ENCODE results near the gene COG4. TPM values are rescaled to one million over a fixed set of nuclear protein-coding genes. Genes with fewer than 3 reads are reported as not detected.

The COG4 gene
- total RNA-seq, 1 donor from 2014 or later = 39.3 TPM

GRCh38 chr16:70437017-70437581, 86.3 kb downstream of the COG4 start:
- Histone ChIP-seq H3K4me3 (peak overlapping the region; percentile 69 to 84), H3K36me3 (no peaks in the 10 kb centered on the region), H3K9me3 (no peaks in the 10 kb centered on the region), H3K27me3 (no peaks in the 10 kb centered on the region), H3K27ac (peak overlapping the region; percentile 73), H3K4me1 (peaks cover 60% of the 10 kb centered on the region)
- DNase-seq (ENCODE audit: extremely low spot score in 2 of 2) = no peak
- intact Hi-C loops (cut with DNase I) = no loop called here
- peak in 1 of 2 donors; percentile 26 for TF ChIP-seq POLR2AphosphoS5 (IDR thresholded peaks at IDR 0.05; ENCODE audit: insufficient read depth in 1 of 2, low read depth in 1 of 2)
- no peak for TF ChIP-seq CTCF (IDR thresholded peaks at IDR 0.05)

GRCh38 chr16:70434484-70435260, 88.7 kb downstream of the COG4 start:
- TF ChIP-seq CTCF (IDR thresholded peaks at IDR 0.05) (no peak), POLR2AphosphoS5 (IDR thresholded peaks at IDR 0.05; ENCODE audit: insufficient read depth in 1 of 2, low read depth in 1 of 2) (no peak), POLR2A (IDR thresholded peaks at IDR 0.05) (no peak)
- H3K9me3 ChIP-seq = no peaks in the 10 kb centered on the region
- H3K4me1 ChIP-seq = peaks cover 76% of the 10 kb centered on the region
- H3K4me3 ChIP-seq = no peak overlapping the region
- no peak overlapping the region for H3K27ac ChIP-seq
- no peak for DNase-seq (ENCODE audit: extremely low spot score in 2 of 2)
- no peaks in the 10 kb centered on the region for H3K36me3 ChIP-seq
- intact Hi-C loops (cut with DNase I) = no loop called here
- no peaks in the 10 kb centered on the region for H3K27me3 ChIP-seq

GRCh38 chr16:70433458-70434103, 89.8 kb downstream of the COG4 start:
- peak overlapping the region; percentile 34 for H3K27ac ChIP-seq
- H3K36me3 ChIP-seq = no peaks in the 10 kb centered on the region
- intact Hi-C loops (cut with DNase I) = no loop called here
- peaks cover 81% of the 10 kb centered on the region for H3K4me1 ChIP-seq
- H3K9me3 ChIP-seq = no peaks in the 10 kb centered on the region
- H3K27me3 ChIP-seq = no peaks in the 10 kb centered on the region
- no peak for DNase-seq (ENCODE audit: extremely low spot score in 2 of 2)
- TF ChIP-seq POLR2AphosphoS5 (IDR thresholded peaks at IDR 0.05; ENCODE audit: insufficient read depth in 1 of 2, low read depth in 1 of 2) (peak in 1 of 2 donors; percentile 47), POLR2A (IDR thresholded peaks at IDR 0.05) (no peak), CTCF (IDR thresholded peaks at IDR 0.05) (no peak)
- H3K4me3 ChIP-seq = no peak overlapping the region

- Histone ChIP-seq H3K4me3 (no peak overlapping the region), H3K27ac (peak overlapping the region; percentile 34), H3K9me3 (no peaks in the 10 kb centered on the region), H3K4me1 (peaks cover 84% of the 10 kb centered on the region), H3K27me3 (no peaks in the 10 kb centered on the region), H3K36me3 (no peaks in the 10 kb centered on the region)
- intact Hi-C loops (cut with DNase I) = no loop called here
- no peak for TF ChIP-seq CTCF (IDR thresholded peaks at IDR 0.05)
- no peak for TF ChIP-seq POLR2A (IDR thresholded peaks at IDR 0.05)
- no peak for TF ChIP-seq POLR2AphosphoS5 (IDR thresholded peaks at IDR 0.05; ENCODE audit: insufficient read depth in 1 of 2, low read depth in 1 of 2)
- no peak for DNase-seq (ENCODE audit: extremely low spot score in 2 of 2)
Measured at GRCh38 chr16:70432723-70433457, 90.5 kb downstream of the COG4 start.
